PC-9 (cell line): Measurements from ENCODE around the gene CRISPLD2.

Experiments
- EZH2 ChIP-seq: fragments of 200-600 bp; sonication (generic); IDR thresholded peaks from 2 replicates; pipeline ENCODE4 v1.8.0; 2017; ENCODE audit warnings: antibody characterized with exemption, low read depth
- TF ChIP-seq, protein P1 (sequence below): fragments of 200-600 bp; sonication (generic); conservative IDR thresholded peaks from 2 replicates; pipeline ENCODE4 v1.6.1; 2017; ENCODE audit warnings: mixed run types, antibody characterized with exemption, mild to moderate bottlenecking, moderate library complexity

GRCh38 chr16:84806890-84807258 lies 12.9 kb upstream of the CRISPLD2 start:
- TF ChIP-seq, protein P1, sequence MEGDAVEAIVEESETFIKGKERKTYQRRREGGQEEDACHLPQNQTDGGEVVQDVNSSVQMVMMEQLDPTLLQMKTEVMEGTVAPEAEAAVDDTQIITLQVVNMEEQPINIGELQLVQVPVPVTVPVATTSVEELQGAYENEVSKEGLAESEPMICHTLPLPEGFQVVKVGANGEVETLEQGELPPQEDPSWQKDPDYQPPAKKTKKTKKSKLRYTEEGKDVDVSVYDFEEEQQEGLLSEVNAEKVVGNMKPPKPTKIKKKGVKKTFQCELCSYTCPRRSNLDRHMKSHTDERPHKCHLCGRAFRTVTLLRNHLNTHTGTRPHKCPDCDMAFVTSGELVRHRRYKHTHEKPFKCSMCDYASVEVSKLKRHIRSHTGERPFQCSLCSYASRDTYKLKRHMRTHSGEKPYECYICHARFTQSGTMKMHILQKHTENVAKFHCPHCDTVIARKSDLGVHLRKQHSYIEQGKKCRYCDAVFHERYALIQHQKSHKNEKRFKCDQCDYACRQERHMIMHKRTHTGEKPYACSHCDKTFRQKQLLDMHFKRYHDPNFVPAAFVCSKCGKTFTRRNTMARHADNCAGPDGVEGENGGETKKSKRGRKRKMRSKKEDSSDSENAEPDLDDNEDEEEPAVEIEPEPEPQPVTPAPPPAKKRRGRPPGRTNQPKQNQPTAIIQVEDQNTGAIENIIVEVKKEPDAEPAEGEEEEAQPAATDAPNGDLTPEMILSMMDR, result no peak
- TF ChIP-seq EZH2, result no peak
